DOHH2 (cell line): ENCODE measurements around the gene CAMSAP1.

ENCODE experiments used
- CTCF ChIP-seq: fragments of 200-600 bp; sonication (generic); IDR thresholded peaks from one replicate; pipeline ENCODE4 v1.5.1; 2014; ENCODE audit warnings: antibody characterized with exemption, mild to moderate bottlenecking, low read depth, low read length; ENCODE audit not compliant: poor library complexity, severe bottlenecking
- EZH2phosphoT487 ChIP-seq: fragments of 200-600 bp; sonication (generic); IDR thresholded peaks from 2 replicates; pipeline ENCODE4 v1.6.1; 2017; ENCODE audit warnings: borderline replicate concordance, mild to moderate bottlenecking, antibody characterized with exemption, low read length, moderate library complexity, mixed read lengths

GRCh38 chr9:135787776-135788575 lies 119.4 kb downstream of the CAMSAP1 start:
- no peak for TF ChIP-seq CTCF
- no peak for TF ChIP-seq EZH2phosphoT487
